NCI-H2107 treated with DMSO at 0.1 percent for 48 hours (cell line): Measurements from ENCODE around the gene ZNF440.
"Not testable (repeated sequence)": the region's sequence is repeated elsewhere in the genome, so short reads cannot be mapped to it uniquely, and the experiment has no call there.

Experiments used
- DNase-seq: peaks from one replicate; lab custom pipeline; 2025; ENCODE audit not compliant: unreplicated experiment; lab: John Stamatoyannopoulos, UW

The ZNF440 gene

GRCh38 chr19:11814029-11814699, at the start of gene ZNF440:
Gene ZNF440, plus strand, starts transcription at chr19:11814273. Its CDS starts 175 bp downstream, at chr19:11814448.
- DNase-seq: peak; percentile 61

DNA sequence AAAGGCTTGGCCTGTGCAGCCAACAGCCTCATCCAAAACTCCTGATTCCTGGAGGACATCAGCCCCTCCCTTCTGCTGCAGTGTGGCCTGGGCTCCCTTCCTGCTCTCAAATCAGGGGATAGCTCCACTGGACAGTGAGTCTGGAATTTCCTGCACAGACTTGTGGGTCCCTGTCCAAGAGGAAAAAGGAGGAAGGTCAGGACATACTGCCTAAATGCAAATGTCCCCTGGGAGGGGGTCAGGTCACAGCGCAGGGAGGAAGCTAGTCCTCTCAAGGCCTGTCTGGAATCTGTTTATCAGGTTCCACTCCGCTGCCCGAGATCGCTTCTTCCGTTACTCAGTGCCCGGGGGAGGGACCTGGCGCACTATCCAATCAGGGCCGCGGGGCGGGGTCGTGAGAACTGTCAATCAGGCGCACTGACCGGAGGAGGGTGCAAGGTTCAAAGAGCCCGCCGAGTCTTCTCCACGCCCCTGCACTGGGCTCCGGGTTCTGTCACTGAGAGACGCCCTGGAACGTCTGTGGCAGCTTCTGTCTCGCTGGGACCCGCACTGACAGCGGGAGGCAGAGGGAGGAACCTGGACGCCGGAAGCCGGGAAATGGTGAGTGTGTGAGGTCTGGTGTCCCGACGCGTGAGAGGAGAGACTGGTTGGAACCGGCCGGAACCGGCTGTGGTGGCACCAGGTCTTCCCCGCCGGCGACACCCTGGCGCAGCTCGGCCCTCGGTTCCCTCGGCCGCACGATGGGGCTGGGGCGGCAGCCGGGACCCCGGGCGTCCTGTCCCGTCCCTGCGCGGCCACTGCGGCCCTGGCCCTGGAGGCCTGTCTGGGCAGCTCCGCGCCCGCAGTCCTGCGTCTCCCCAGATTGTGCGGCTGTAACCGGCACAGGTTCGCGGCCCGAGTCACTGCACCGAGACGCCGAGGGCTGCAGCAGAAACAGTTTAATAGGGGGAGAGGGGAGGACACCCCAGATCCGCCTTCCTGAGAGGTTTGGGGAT, 47.2 kb upstream of the ZNF440 start, which contains the start of gene ZNF441:
TSS of gene ZNF441 (plus strand) at position 404 of the 995 bp plus-strand sequence. CDS start at position 598, 194 bp downstream.
- DNase-seq: peak; percentile 72

- no peak for DNase-seq
Measured at GRCh38 chr19:11767633-11768133, 46.4 kb upstream of the ZNF440 start.

- no peak for DNase-seq
Measured at GRCh38 chr19:11769995-11770394, 44.1 kb upstream of the ZNF440 start.

DNA sequence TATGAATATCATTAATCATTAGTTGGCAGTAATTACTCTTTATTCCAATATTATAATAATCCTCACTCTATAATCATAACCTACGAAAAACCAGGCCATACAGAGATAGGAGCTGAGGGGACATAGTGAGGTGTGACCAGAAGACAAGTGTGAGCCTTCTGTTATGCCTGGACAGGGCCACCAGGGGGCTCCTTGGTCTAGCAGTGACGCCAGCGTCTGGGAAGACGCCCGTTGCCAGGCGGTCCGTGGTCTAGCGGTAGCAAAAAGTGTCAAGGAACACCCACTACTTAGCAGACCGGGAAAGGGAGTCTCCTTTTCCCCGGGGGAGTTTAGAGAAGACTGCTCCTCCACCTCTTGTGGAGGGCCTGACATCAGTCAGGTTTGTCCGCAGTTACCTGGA, 42.6 kb upstream of the ZNF440 start:
- not testable (repeated sequence) for DNase-seq

- not testable (repeated sequence) for DNase-seq
Measured at GRCh38 chr19:11776669-11777068, 37.4 kb upstream of the ZNF440 start.

- DNase-seq: no peak
Measured at GRCh38 chr19:11780431-11781020, 33.5 kb upstream of the ZNF440 start.

- DNase-seq: no peak
Measured at GRCh38 chr19:11781295-11782057, 32.6 kb upstream of the ZNF440 start.

DNA sequence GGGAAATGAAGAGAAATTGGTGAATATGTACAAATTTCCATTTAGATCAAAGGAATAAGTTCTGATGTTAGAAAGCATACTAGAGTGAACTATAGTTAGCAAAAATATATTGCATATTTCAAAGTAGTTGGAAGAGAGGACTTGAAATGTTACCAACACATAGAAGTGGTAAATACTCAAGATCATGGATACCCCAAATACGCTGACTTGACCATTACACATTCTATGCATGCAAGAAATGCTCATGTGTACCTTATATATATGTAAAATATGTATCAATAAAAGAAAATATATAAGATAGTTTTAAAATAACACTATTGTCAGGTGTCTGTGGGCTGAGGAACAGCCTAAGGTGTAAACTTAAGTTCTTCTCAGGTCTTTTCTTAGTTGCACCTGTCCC, 30.3 kb upstream of the ZNF440 start:
- no peak for DNase-seq

GRCh38 chr19:11784356-11784755, 29.7 kb upstream of the ZNF440 start:
- DNase-seq: no peak

DNA sequence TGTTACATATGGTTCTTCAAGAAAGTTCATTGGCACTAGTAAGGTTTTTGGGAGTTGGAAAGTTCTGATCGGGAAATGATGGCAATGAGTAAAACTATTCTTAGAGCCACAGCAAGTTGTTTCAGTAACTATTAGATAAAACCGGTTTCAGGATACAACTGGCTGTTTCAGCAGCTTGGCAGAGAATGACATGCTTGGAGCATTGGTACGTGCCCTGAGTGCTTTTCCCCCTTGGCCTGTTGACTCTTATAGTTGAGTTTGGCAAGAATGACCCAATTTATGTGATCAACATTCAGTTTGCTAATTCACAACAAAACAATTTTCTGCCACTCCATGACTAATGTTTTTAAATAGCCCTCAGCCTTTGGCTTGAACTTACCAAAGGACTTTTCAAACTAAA, 26.5 kb upstream of the ZNF440 start:
- no peak for DNase-seq

DNA sequence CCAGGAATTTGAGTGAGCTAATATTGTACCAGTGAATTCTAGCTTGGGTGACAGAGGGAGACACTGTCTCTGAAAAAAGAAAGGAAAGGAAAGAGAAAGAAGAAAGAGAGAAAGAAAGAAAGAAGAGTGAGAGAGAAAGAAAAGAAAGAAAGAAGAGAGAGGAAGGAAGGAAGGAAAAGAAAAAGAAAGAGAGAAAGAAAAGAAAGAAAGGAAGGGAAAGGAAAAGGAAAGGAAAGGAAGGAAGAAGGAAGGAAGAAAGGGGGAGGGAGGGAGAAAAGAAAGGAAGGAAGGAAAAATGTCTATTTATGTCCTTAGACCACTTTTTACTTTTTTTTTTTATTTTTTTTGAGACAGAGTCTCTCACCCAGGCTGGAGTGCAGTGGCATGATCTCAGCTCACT, 21.1 kb upstream of the ZNF440 start:
- DNase-seq: no peak

DNA sequence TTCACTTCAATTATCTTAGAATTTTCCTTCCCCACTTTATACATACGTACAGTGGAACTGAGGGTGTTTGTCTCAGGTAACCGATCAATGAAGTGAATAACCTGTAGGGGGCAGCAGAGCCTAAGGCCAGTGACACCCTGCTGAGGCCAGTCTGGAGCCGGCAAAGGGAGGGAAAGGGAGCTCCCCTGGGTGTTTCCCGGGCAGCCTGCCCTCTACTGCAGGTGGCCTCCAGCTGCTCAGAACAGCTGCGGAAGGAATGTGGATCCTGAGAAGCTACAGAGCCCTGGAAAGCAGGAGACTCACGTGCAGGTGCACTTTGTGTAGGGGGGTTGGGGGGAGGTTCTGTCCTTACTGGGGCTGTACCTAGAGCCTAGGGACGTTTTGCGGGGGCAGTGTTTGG, 16.6 kb upstream of the ZNF440 start:
- DNase-seq: peak; percentile 93

GRCh38 chr19:11798391-11799330, 15.4 kb upstream of the ZNF440 start, which contains the start of gene ZNF491:
Gene ZNF491, plus strand, starts transcription at chr19:11798523. Its CDS starts 7,431 bp downstream, at chr19:11805954.
- DNase-seq: peak; percentile 89

- DNase-seq: no peak
Measured at GRCh38 chr19:11806354-11807098, 7.5 kb upstream of the ZNF440 start.

DNA sequence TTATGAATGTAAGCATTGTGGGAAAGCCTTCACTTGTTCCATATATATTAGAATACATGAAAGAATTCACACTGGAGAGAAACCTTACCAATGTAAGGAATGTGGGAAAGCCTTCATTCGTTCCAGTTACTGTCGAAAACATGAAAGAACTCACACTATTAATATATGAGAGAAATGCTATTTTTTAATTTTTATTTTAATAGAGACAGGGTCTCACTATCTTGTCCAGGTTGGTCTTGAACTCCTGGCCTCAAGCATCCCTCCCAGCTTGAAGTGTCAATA, 7.0 kb upstream of the ZNF440 start:
- DNase-seq: no peak

DNA sequence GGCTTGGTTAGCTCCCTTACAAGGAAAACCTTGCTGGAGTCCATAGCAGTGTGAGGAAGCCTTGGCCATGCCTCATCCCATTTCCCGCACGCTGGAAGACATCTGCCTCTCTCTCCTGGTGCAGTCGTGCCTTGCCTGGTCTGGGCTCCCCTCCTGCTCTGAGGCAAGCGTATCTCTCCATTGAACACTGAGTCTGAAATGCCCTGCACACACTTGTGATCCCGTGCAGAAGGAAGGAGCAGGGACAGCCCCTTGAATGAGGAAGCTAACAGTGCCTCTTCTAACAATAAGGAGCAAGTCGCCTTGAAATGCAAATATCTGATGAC, 407 bp upstream of the ZNF440 start:
- no peak for DNase-seq

- no peak for DNase-seq
Measured at GRCh38 chr19:11814700-11815035, 595 bp downstream of the ZNF440 start.

- no peak for DNase-seq
Measured at GRCh38 chr19:11821474-11822109, 7.5 kb downstream of the ZNF440 start.
